ENCODE measurements around the gene GRM8.
"Not testable (repeated sequence)": the region's sequence is repeated elsewhere in the genome, so short reads cannot be mapped to it uniquely, and the experiment has no call there.

DNA sequence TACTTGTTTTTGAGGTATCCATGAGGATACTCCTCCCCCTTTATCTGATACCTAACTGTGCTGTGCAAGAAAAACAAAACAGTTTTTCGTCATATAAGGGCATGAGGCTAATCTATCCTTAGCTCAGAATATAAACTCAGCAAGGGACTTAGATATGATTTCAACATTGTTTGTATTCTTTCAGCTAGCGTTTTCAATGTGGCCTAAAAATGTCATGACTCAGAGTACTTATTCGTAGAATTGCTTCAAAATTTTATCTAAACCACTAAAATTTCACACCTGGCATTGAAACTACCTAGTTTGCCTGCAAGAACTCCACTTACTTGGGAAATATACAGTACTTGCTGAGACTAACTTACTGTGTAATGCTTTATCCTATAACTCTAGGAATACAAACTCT lies 376.2 kb downstream of the GRM8 start:
- TF ChIP-seq, protein P1, sequence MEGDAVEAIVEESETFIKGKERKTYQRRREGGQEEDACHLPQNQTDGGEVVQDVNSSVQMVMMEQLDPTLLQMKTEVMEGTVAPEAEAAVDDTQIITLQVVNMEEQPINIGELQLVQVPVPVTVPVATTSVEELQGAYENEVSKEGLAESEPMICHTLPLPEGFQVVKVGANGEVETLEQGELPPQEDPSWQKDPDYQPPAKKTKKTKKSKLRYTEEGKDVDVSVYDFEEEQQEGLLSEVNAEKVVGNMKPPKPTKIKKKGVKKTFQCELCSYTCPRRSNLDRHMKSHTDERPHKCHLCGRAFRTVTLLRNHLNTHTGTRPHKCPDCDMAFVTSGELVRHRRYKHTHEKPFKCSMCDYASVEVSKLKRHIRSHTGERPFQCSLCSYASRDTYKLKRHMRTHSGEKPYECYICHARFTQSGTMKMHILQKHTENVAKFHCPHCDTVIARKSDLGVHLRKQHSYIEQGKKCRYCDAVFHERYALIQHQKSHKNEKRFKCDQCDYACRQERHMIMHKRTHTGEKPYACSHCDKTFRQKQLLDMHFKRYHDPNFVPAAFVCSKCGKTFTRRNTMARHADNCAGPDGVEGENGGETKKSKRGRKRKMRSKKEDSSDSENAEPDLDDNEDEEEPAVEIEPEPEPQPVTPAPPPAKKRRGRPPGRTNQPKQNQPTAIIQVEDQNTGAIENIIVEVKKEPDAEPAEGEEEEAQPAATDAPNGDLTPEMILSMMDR (conservative IDR thresholded peaks at IDR 0.05) = not testable (repeated sequence)
- not testable (repeated sequence) for TF ChIP-seq ZFX (IDR thresholded peaks at IDR 0.05)
